IPS-18c (cell line): Measurements from ENCODE around the gene RNASE9.
"Not testable (repeated sequence)": the region's sequence is repeated elsewhere in the genome, so short reads cannot be mapped to it uniquely, and the experiment has no call there.

ENCODE experiments used
- H3K4me3 ChIP-seq: 2 replicates; pipeline ENCODE4 v1.7.0; 2013; ENCODE audit warnings: low read depth, mild to moderate bottlenecking, low read length, moderate library complexity; ENCODE audit not compliant: insufficient read depth
- H3K9me3 ChIP-seq: one replicate; pipeline ENCODE4 v1.6.1; 2013; ENCODE audit warnings: mild to moderate bottlenecking, low read length, moderate library complexity; ENCODE audit not compliant: control insufficient read depth, insufficient read depth

RNASE9 gene

DNA sequence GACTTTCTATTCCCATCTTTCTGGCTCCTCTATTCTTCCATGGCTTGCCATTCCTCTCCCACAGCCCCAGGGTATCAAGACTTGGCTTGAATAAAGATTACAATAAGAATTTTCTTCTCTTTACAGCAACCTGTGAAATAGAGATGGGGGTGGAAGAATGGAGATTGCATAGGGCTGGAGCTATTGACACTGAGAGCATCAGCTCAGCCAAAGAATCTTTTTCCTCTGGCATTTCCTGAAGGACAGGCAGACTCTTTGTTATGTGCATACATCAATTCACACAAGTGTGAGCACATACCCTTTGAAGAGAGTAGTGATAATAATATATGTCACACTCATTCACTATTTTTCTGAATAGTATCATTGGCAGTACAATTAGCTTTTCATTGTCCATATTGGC, 22.3 kb upstream of the RNASE9 start:
- Histone ChIP-seq H3K9me3 (no peaks in the 10 kb centered on the region), H3K4me3 (no peak overlapping the region)

DNA sequence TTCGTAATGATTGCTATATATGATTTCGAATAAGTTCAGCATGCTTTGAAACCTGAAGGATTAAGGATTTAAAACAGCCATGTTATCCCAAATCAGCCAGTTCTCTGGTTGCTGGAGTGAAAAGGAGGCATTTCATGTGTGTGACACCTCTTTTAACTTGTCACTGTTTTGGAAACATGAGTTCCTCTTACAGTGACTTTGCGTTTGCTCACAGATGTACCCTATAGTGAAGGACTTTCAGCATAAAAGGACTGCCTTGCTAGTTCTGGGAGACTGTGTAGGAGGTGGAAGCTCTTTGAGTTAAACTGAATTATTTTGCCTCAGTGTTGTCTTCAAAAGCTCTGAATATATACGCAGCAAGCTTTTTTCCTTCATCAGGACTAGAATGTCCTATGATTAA, 19.4 kb upstream of the RNASE9 start:
- no peak overlapping the region for H3K4me3 ChIP-seq
- H3K9me3 ChIP-seq, result no peaks in the 10 kb centered on the region

DNA sequence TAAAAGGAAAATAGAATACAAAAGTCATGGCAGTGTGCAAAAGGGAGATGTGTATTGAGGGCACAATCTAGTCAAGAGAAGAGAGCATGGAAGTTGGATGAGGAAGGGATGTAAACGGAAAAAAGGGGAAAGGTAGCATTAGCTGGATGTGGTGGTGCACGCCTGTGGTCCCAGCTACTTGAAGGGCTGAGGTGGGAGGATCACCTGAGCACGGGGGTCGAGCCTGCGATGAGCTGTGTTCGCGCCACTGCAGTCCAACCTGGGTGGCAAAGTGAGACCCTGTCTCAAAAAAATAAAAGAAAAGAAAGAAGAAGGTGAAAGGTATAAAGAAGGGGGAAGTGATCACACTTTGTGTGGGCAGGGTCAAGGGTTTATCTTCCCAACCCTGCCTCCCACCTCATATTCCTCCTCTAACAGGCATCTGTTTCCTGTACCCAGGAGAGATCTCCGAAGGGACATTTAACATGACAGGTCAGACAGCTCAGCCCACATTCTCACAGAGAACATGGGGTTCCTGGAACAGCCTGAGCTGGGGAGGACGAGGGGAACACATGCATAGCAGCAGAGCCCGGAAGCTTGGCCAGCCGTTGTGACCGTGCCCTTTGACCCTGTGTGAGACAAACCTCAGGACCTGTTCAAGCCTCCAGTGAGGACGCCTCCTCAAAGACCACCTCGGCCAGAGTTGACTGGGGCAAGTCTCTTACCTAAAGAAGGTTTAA, 18.1 kb upstream of the RNASE9 start:
- no peaks in the 10 kb centered on the region for H3K9me3 ChIP-seq
- H3K4me3 ChIP-seq, result no peak overlapping the region

DNA sequence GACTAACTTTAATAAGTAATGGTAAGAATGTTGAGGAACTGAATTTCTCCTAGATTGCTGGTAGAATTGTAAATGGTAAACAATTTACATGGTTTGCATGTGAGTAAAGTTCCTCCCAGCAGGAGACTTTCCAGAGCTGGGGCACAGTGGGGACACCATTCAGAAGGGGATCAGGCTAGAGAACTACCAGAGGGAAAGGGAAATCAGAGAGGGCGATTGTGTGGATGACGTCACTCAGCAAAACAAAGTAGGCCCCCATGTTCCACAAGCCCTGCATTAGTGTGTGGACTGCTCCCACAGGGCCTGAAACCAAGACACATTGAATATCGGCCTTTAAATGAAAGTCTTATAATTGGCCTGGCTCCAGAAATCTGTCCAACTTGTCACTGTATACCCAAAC, 17.5 kb upstream of the RNASE9 start:
- Histone ChIP-seq H3K9me3 (no peaks in the 10 kb centered on the region), H3K4me3 (no peak overlapping the region)

DNA sequence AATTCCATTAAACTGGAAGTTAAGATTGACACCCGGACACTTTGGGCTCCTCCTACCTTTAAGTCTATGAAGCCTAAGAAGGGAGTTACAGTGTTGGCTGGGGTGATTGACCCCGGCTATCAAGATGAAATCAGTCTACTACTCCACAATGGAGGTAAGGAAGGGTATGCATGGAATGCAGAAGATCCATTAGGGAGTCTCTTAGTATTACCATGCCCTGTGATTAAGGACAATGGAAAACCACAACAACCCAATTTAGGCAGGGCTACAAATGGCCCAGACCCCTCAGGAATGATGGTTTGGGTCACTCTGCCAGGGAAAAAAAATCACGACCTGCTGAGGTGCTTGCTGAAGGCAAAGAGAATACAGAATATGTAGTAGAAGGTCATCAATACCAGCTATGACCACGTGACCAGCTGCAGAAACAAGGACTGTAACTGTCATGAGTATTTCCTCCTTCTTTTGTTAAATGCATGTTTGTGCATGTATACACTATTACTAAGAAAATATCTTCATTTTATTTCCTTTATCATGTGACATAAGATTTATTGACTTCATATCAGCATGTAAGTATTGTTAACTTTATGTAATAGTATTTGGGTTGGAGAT, 11.6 kb upstream of the RNASE9 start:
- not testable (repeated sequence) for H3K9me3 ChIP-seq, H3K4me3 ChIP-seq

DNA sequence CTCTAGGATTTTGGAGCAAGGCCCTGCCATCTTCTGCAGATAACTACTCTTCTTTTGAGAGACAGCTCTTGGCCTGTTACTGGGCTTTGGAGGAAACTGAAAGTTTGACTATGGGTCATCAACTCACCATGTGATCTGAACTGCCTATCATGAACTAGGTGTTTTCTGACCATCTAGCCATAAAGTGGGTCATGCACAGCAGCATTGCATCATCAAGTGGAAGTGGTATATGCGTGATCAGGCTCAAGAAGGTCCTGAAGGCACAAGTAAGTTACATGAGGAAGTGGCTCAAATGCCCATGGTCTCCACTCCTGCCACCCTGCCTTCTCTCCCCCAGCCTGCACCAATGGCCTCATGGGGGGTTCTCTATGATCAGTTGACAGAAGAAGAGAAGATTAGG, 9.9 kb upstream of the RNASE9 start:
- not testable (repeated sequence) for H3K4me3 ChIP-seq, H3K9me3 ChIP-seq

DNA sequence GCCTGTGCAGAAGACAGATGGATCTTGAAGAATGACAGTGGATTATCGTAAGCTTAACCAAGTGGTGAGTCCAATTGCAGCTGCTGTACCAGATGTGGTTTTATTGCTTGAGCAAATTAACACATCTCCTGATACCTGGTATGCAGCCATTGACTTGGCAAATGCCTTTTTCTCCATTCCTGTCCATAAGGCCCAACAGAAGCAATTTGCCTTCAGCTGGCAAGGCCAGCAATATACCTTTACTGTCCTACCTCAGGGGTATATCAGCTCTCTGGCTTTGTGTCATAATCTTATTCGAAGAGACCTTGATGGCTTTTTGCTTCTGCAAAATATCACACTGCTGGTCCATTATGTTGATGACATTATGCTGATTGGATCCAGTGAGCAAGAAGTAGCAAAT, 9.0 kb upstream of the RNASE9 start:
- H3K9me3 ChIP-seq, H3K4me3 ChIP-seq: not testable (repeated sequence)

DNA sequence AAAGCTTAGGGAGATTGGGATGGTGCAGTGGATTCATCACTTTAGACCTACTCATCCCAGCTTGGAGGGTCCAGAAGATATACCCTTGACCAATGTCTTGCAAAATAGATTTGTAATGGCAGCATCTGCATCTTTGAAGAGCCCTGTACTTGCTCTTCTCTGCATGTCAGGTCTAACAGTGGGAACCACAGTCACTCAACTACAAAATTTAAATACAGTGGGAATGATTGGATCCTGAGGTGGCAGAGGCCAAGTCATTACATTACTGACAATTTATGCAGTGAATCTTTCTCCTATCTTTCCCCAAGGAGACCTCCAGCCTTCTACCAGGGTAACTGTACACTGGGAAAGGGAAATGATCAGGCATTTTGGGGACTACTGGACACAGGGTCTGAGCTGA, 8.2 kb upstream of the RNASE9 start:
- Histone ChIP-seq H3K4me3 (no peak overlapping the region), H3K9me3 (peaks cover 9% of the 10 kb centered on the region)

DNA sequence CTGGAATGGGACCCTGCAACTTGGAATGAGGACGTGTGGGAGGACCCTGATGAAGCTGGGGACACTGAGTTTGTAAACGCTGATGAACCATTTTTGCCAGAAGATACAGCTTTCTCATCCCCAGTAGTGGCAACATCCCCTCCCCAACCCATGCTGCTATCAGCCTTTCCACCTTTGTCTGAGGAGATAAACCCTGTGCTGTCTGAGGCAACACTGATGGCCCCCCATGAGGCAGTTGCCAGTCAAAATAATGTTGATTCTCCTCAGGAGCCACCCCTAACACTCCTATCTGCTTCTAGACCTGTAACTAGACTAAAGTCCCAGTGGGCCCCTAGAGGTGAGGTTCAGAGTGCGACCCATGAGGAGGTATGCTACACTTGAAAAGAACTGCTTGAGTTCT, 7.5 kb upstream of the RNASE9 start:
- Histone ChIP-seq H3K4me3 (no peak overlapping the region), H3K9me3 (peaks cover 9% of the 10 kb centered on the region)

DNA sequence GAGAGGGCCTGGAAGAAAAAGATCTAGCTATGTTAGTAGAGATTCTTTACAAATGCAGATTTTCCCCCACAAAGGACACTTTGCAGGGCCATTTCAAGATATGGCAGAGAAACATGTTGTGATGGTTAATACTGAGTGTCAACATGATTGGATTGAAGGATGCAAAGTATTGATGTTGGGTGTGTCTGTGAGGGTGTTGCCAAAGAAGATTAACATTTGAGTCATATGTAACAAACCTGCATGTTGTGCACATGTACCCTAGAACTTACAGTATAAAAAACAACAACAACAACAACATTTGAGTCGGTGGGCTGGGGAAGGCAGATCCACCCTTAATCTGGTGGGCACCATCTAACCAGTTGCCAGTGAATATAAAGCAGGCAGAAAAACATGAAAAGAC, 6.4 kb upstream of the RNASE9 start:
- H3K4me3 ChIP-seq, H3K9me3 ChIP-seq: not testable (repeated sequence)

DNA sequence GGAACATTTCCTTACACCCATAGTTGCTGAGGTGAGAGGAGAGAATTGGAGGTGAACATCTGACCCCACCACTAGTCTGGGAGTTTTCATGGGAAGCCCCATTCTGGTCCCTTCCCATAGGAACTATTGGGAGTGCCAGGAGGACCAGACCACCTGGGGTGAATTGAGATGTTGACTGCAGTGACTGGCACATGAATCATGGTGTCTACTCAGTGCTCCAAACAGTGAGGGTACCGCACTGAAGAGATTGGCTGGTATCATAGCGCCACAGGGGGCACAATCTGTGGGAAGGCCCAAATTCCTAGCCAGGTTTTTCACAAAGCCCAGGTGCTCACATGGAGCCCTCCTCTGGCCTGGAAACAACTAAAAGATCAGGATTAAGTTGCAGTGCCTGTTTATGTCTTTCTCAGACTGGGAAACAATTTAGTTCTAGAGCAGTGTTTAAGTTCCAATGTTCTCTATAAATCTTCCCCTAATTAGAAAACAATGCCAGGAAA, 3.7 kb upstream of the RNASE9 start:
- peaks cover 6% of the 10 kb centered on the region for H3K9me3 ChIP-seq
- no peak overlapping the region for H3K4me3 ChIP-seq

DNA sequence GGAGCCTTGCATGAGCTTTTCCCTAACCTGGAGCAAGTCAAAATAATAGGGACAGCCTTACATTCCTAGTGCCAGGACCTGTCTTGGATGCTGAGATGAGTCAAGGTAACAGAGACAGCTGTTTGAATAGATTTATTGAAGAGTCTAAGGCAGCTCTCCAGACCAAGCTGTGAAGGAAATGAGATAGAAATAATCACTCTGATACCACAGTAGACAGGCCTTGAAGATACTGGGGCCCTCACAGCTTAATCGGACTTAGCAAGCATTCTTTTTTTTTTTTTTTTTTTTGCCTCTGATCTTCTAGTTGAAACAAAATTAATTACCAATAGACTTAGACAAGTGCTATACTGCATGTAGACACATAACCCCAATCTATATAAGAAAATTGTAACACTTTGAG, 3.1 kb upstream of the RNASE9 start:
- Histone ChIP-seq H3K9me3 (peaks cover 5% of the 10 kb centered on the region), H3K4me3 (no peak overlapping the region)

DNA sequence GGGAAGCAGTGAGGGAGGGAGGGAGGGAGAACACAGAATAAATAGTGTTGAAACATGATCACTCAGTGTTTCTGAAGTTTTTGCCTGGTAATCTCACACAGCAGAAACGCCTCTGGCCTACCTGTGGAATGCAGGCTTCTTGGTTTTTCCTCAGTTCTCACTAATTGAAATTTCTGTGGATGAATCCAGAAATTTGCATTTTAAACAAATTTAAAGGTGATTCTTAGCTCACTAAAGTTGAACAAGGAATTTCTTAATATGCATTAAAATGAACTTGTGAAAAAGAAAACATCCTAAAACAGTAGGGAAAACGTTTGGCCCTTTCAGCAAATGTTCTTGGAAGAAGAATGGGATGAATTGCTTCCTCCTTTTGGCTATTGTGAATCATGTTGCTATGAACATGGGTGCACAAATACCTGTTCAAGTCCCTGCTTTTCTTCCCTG, 1.4 kb downstream of the RNASE9 start:
- no peak overlapping the region for H3K4me3 ChIP-seq
- H3K9me3 ChIP-seq, result no peaks in the 10 kb centered on the region

DNA sequence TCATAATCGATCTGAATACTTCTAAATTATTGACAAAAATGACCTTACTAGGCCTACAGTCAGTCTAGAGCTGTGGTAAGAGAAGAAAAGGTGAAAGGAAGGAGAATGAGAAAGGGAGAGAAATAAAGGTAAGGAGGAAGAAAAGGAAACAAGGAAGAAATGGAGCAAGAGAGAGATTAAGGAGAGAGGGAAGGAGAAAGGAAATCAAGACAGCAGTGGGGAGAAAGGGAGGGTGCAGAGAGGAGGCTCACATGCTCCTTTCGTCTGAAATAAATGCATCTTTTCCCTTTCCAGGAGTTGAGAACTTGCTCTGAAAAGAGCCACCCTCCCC, 3.7 kb downstream of the RNASE9 start:
- H3K4me3 ChIP-seq, result no peak overlapping the region
- H3K9me3 ChIP-seq, result no peaks in the 10 kb centered on the region

DNA sequence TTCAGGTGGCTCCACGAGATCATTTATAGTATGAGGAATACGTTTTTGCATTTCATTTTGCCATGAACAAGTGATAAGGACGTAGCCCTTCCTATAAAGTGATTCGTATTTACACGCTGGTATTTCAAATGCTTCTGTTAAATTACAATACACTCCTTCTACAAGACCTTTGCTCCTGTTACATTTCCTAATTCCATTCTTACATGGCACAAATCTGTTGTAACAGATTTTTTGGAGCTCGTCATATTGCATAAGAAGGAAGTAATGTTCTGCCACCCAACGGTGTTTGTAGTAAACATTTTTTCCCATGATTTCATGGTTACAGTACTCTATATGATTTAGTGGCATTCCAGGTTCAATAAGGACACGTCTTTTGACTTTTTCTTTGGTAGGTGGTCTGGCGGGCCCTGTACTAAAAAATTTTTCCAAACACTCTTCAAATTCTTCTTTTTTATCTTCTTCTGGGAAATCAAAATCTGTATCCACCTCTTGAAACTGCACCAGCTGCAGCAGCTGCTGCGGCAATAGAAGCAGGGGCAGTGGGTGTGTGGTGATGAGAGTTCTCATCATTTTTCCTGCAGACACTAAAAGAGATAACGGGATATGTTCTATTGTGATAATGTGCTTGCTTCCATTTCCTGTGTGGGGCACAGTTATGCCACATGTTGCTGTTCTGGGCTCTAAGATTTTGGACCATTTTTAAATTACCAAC, 4.2 kb downstream of the RNASE9 start:
- Histone ChIP-seq H3K9me3 (no peaks in the 10 kb centered on the region), H3K4me3 (no peak overlapping the region)

DNA sequence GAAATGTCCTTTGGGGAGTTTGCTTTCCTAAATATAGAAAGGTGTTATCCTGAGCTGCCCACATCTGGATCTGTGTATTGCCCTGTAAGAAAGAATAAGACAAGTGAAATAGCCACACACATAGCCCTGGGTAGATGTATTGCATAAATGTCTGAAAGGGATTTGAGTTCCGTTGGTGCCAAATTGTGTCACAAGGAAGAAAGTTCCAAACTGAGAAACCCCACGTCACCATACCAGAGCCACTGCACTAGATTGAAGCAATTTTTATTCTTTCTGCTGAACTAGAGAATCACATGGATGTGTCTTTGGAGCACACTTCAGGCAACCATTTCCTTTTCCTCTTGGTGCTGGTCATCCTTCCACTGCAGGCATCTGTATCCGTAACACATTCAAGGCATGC, 5.0 kb downstream of the RNASE9 start:
- Histone ChIP-seq H3K9me3 (no peaks in the 10 kb centered on the region), H3K4me3 (no peak overlapping the region)

DNA sequence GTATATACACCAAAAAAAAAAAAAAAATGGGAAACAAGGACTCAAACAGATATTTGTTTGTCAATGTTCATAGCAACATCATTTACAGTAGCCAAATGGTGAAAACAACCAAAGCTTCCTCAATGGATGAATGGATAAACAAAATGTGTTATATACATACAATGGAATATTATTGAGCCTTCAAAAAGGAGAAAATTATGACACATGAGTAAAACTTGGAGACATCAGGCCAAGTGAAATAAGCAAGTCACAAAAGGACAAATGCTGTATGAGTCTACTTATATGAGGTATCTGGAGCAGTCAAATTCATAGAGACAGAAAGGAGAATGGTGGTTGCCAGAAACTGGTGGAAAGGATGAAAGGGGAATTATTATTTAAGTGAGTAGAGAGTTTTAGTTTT, 7.8 kb downstream of the RNASE9 start:
- no peaks in the 10 kb centered on the region for H3K9me3 ChIP-seq
- H3K4me3 ChIP-seq, result no peak overlapping the region

DNA sequence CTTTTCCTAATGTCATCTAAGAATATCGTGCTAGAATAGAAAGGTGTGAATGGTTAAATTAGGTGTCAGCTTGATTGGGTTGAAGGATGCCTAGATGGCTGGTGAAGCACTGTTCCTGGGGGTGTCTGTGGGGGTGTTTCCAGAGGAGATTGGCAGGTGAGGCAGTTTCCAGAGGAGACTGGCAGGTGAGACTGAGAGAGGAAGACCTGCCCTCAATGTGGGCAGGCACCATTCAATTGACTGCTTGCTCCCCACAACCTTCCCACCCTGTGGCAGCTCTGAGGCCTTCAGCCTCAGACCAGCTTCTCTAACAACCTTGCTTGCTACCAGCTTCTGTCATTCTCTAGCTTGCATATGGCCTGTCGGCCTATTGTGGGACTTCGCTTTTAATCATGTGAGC, 9.2 kb downstream of the RNASE9 start:
- H3K4me3 ChIP-seq, result no peak overlapping the region
- H3K9me3 ChIP-seq, result no peaks in the 10 kb centered on the region
